Activated naive CD8-positive, alpha-beta T cell treated with anti-CD3 and anti-CD28 coated beads, Interleukin-2, amount 10 ng/mL, durations not matched to agents 7 days and 5 days (primary cell): ENCODE measurements around the gene TSPAN5. TPM values are rescaled to one million over a fixed set of nuclear protein-coding genes. Genes with fewer than 3 reads are reported as not detected.
A peak's percentile ranks its signal among the peaks of the same experiment; 100 is the strongest.

Experiments
- ATAC-seq: fragments of 150-1000 bp; cut with Tn5 transposase; one replicate; pipeline ENCODE4 v1.10.0; 2021; ENCODE audit warnings: low read depth, moderate library complexity
- POLR2A ChIA-PET: fragments of 350-600 bp; sonication (Branson Sonifier 250); formaldehyde crosslinking; loops from one replicate; lab custom pipeline; 2021; ENCODE audit warnings: antibody characterized with exemption; lab: Charles Lee
- DNase-seq: peaks from one replicate; pipeline ENCODE4 v3.0.0; 2021
- H3K27ac Mint-ChIP-seq: one replicate; pipeline ENCODE4 v1.8.0; 2022; ENCODE audit warnings: mild to moderate bottlenecking, mixed read lengths
- H3K27me3 Mint-ChIP-seq: one replicate; pipeline ENCODE4 v1.8.0; 2022; ENCODE audit warnings: mild to moderate bottlenecking, moderate library complexity, mixed read lengths
- H3K36me3 Mint-ChIP-seq: one replicate; pipeline ENCODE4 v1.8.0; 2021; ENCODE audit warnings: mild to moderate bottlenecking, mixed read lengths
- H3K4me1 Mint-ChIP-seq: one replicate; pipeline ENCODE4 v1.8.0; 2021; ENCODE audit warnings: mixed read lengths
- H3K4me3 Mint-ChIP-seq: one replicate; pipeline ENCODE4 v1.8.0; 2022; ENCODE audit warnings: mild to moderate bottlenecking, moderate library complexity, mixed read lengths
- H3K9me3 Mint-ChIP-seq: one replicate; pipeline ENCODE4 v1.8.0; 2021; ENCODE audit warnings: mixed read lengths
- total RNA-seq, 2 experiments: library from RNA; stranded (reverse); gene quantifications; one replicate each; pipeline ENCODE4 v1.2.3, GENCODE V29; 2021

TSPAN5 gene
- total RNA-seq, 2 experiments from 2014 or later, result 19.8 to 21.4 TPM

GRCh38 chr4:98452091-98452490 is 206.3 kb downstream of the TSPAN5 start:
- ATAC-seq (no peak), DNase-seq (no peak)
- POLR2A ChIA-PET, result no interaction called here
- H3K27me3 Mint-ChIP-seq, result no peaks in the 10 kb centered on the region
- H3K4me3 Mint-ChIP-seq, result no peak overlapping the region
- H3K4me1 Mint-ChIP-seq, result peaks cover 30% of the 10 kb centered on the region
- peaks cover 11% of the 10 kb centered on the region for H3K9me3 Mint-ChIP-seq
- H3K27ac Mint-ChIP-seq, result no peak overlapping the region
- H3K36me3 Mint-ChIP-seq, result peaks cover 24% of the 10 kb centered on the region

DNA sequence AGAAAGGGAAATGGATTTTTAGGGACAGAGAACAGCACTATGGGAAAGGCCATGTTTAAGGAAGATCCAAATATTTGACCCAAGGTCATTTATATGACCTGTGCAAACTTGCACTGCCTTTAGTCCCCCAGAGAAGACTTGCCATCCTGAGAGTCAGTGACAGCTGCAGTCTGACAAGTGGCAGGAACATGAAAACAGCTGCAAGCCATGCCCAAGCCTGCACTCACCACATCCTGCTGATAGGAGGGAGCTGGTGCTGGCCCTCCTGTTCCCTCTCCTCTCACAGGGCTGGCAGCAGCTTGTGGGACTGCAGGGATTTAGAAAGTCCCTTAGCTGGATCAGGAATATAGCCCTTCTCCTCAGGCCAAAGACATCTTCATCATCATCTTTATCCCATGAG is 209.5 kb downstream of the TSPAN5 start:
- peak; percentile 52 for ATAC-seq
- Mint-ChIP-seq H3K27ac (peak overlapping the region; percentile 28), H3K9me3 (peaks cover 7% of the 10 kb centered on the region), H3K4me1 (peaks cover 39% of the 10 kb centered on the region), H3K27me3 (no peaks in the 10 kb centered on the region), H3K36me3 (peaks cover 28% of the 10 kb centered on the region), H3K4me3 (peak overlapping the region; percentile 34)
- POLR2A ChIA-PET, result interaction anchor here (1.0 to 4.7 kb wide), 3 partner anchors 10 to 188 kb away, joined by 3 to 27 read pairs (median 3); partner anchors contain the start of gene RAP1GDS1
- DNase-seq, result no peak

GRCh38 chr4:98447648-98448047 is 210.8 kb downstream of the TSPAN5 start:
- H3K36me3 Mint-ChIP-seq, result peaks cover 26% of the 10 kb centered on the region
- ATAC-seq (no peak), DNase-seq (no peak)
- H3K27me3 Mint-ChIP-seq, result no peaks in the 10 kb centered on the region
- peaks cover 37% of the 10 kb centered on the region for H3K4me1 Mint-ChIP-seq
- H3K27ac Mint-ChIP-seq, result peak overlapping the region; percentile 95
- H3K9me3 Mint-ChIP-seq, result peaks cover 2% of the 10 kb centered on the region
- POLR2A ChIA-PET, result interaction anchor here (0.7 to 4.7 kb wide), 5 partner anchors 11 to 304 kb away, joined by 3 to 27 read pairs (median 3); partner anchors contain the start of genes RAP1GDS1 and STPG2
- H3K4me3 Mint-ChIP-seq, result peak overlapping the region; percentile 67

- Mint-ChIP-seq H3K4me3 (peak overlapping the region; percentile 67), H3K27me3 (no peaks in the 10 kb centered on the region), H3K4me1 (peaks cover 37% of the 10 kb centered on the region), H3K27ac (peak overlapping the region; percentile 95), H3K9me3 (no peaks in the 10 kb centered on the region), H3K36me3 (peaks cover 31% of the 10 kb centered on the region)
- ATAC-seq, result peak; percentile 85
- POLR2A ChIA-PET, result interaction anchor here (0.7 to 4.7 kb wide), 5 partner anchors 20 to 303 kb away, joined by 3 to 27 read pairs (median 3); partner anchors contain the start of genes RAP1GDS1 and STPG2
- peak; percentile 67 for DNase-seq
Measured at GRCh38 chr4:98446499-98447375, 211.7 kb downstream of the TSPAN5 start.

DNA sequence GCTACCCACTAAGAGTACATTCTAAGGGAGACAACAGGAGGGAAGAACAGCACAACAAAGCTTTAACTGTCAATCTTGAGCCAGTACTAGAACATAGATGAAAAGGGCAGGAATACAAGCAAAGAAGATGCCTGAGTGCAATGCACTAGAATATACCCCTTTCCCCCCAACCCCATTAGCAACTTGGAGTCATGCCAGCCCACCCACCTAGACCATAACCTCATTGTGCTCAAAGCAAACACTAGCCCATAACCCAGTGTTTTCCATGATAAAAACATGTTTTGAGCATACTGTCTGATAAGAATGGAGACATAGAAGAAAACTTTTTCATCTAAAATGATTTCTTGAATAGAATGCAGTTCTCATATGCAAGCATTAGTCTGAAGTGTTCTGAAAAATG is 214.0 kb downstream of the TSPAN5 start:
- Mint-ChIP-seq H3K27me3 (no peaks in the 10 kb centered on the region), H3K4me1 (peaks cover 38% of the 10 kb centered on the region), H3K9me3 (no peaks in the 10 kb centered on the region), H3K4me3 (no peak overlapping the region), H3K27ac (no peak overlapping the region), H3K36me3 (peaks cover 45% of the 10 kb centered on the region)
- no peak for ATAC-seq
- POLR2A ChIA-PET, result no interaction called here
- DNase-seq, result no peak

DNA sequence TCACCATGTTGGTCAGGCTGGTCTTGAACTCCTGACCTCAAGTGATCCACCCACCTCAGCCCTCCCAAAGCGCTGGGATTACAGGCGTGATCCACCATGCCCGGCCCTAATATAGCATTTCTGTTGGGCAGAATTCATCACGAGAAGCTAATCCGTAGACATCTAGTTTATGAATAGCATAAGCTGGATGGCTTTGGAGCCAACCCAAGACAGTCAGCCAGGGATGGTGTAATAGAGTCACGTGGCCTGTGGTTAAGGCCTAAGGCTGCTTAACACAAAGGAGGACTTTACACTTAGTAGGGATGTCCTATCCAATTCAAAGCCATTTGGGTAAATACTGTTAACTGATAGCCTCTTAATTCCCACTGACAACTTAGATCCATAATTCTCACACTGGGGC is 223.6 kb downstream of the TSPAN5 start:
- DNase-seq (no peak), ATAC-seq (no peak)
- peaks cover 48% of the 10 kb centered on the region for H3K36me3 Mint-ChIP-seq
- no peak overlapping the region for H3K4me3 Mint-ChIP-seq
- no peak overlapping the region for H3K27ac Mint-ChIP-seq
- peaks cover 4% of the 10 kb centered on the region for H3K4me1 Mint-ChIP-seq
- POLR2A ChIA-PET, result no interaction called here
- no peaks in the 10 kb centered on the region for H3K27me3 Mint-ChIP-seq
- H3K9me3 Mint-ChIP-seq, result no peaks in the 10 kb centered on the region

DNA sequence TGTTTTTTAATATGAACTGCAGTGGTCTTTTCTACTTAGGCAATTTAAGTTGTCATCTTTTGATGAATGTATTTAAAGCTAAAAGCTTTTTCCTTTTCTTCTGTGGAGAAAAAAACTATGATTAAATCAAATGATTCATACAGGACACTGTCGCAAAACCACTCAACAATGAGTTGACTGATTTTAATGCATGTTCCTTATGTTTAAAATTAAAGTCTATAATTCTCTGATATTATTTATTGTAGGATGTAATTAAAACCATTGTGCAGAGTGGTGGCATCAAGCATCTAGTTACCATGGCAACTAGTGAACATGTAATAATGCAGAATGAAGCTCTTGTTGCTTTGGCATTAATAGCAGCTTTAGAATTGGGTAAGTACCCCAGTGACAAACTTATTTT is 224.7 kb downstream of the TSPAN5 start:
- POLR2A ChIA-PET, result interaction anchor here (0.7 kb wide), 1 partner anchor 52 kb away, joined by 3 read pairs; no protein-coding TSS in a partner anchor
- H3K4me1 Mint-ChIP-seq, result no peaks in the 10 kb centered on the region
- DNase-seq (no peak), ATAC-seq (no peak)
- no peak overlapping the region for H3K4me3 Mint-ChIP-seq
- no peak overlapping the region for H3K27ac Mint-ChIP-seq
- H3K27me3 Mint-ChIP-seq, result no peaks in the 10 kb centered on the region
- no peaks in the 10 kb centered on the region for H3K9me3 Mint-ChIP-seq
- H3K36me3 Mint-ChIP-seq, result peaks cover 37% of the 10 kb centered on the region

DNA sequence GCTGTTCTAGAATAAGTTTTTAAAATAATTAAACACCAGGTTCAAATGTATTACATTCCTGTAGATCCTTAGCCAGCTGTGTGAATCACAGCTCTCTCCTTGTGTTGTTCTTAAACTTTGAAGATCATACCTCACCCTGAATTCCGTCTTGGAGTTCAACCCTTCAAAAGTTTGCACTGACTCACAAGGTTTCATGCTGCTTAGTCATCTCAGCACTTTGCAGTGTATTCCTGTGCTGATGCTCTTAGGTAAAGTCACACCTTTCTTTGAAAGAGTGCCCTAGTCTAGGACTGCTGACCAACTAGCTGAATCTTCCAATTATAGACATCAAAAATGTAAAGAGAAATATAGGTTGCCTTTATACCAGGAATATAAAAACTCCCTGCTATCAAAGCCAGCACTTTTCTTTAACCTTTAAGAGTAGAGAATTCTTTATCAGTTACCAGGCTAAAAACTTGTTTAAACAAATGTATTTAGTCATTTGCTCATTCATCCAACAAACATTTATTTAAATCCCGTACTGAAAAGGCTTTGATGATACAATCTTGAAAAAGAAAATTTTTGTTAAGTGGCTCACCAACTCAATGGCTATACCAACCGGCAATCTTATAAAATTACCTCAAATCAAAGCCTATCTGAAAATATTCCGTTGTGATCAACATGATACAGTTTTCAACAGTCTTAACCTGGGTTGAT is 227.6 kb downstream of the TSPAN5 start:
- no peak overlapping the region for H3K27ac Mint-ChIP-seq
- POLR2A ChIA-PET, result interaction anchor here (0.6 kb wide), 2 partner anchors 14 to 20 kb away, joined by 3 to 4 read pairs; no protein-coding TSS in a partner anchor

GRCh38 chr4:98423009-98423408 is 235.4 kb downstream of the TSPAN5 start:
- ATAC-seq (no peak), DNase-seq (no peak)
- peaks cover 75% of the 10 kb centered on the region for H3K36me3 Mint-ChIP-seq
- no peak overlapping the region for H3K27ac Mint-ChIP-seq
- H3K9me3 Mint-ChIP-seq, result peaks cover 18% of the 10 kb centered on the region
- POLR2A ChIA-PET, result no interaction called here
- H3K4me3 Mint-ChIP-seq, result no peak overlapping the region
- H3K4me1 Mint-ChIP-seq, result peaks cover 22% of the 10 kb centered on the region
- H3K27me3 Mint-ChIP-seq, result no peaks in the 10 kb centered on the region

More for the DNA sequence above, 227.6 kb downstream of the TSPAN5 start:
- Mint-ChIP-seq H3K4me1 (peaks cover 13% of the 10 kb centered on the region), H3K27me3 (no peaks in the 10 kb centered on the region), H3K9me3 (peaks cover 10% of the 10 kb centered on the region), H3K4me3 (no peak overlapping the region), H3K36me3 (peaks cover 40% of the 10 kb centered on the region)
- ATAC-seq, result no peak
- DNase-seq, result no peak

GRCh38 chr4:98421111-98421510 is 237.3 kb downstream of the TSPAN5 start:
- Mint-ChIP-seq H3K27ac (no peak overlapping the region), H3K27me3 (no peaks in the 10 kb centered on the region), H3K4me3 (no peak overlapping the region), H3K4me1 (peaks cover 11% of the 10 kb centered on the region), H3K9me3 (peaks cover 9% of the 10 kb centered on the region), H3K36me3 (peaks cover 67% of the 10 kb centered on the region)
- ATAC-seq (no peak), DNase-seq (no peak)
- POLR2A ChIA-PET, result interaction anchor here (1.3 kb wide), 1 partner anchor 25 kb away, joined by 3 read pairs; no protein-coding TSS in a partner anchor
